Activated naive CD4-positive, alpha-beta T cell (primary cell): Measurements from ENCODE around the gene CENPH.
"Not testable (repeated sequence)": the region's sequence is repeated elsewhere in the genome, so short reads cannot be mapped to it uniquely, and the experiment has no call there.

Source experiments
- DNase-seq, 4 experiments: peaks; one replicate each; lab custom pipeline; 2025; lab: John Stamatoyannopoulos, UW

The CENPH gene

DNA sequence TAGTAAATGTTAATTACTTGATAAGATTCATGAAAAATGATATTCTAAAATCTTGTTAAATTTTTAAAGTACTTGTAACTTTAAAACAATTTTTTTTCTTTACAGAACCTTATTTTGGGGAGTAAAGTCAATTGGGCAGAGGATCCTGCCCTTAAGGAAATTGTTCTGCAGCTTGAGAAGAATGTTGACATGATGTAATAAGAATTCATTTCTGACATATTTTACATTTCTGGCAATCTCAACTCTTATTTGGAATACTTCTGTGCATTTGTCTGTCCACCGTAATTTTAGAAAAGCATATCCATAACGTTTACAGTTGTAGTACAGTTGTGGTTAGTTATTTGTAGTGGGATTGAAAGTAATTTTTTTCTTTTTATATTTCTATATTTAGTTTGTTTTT, 20.2 kb downstream of the CENPH start:
- DNase-seq = no peak

GRCh38 chr5:69211200-69211599, 21.8 kb downstream of the CENPH start:
- DNase-seq = no peak

DNA sequence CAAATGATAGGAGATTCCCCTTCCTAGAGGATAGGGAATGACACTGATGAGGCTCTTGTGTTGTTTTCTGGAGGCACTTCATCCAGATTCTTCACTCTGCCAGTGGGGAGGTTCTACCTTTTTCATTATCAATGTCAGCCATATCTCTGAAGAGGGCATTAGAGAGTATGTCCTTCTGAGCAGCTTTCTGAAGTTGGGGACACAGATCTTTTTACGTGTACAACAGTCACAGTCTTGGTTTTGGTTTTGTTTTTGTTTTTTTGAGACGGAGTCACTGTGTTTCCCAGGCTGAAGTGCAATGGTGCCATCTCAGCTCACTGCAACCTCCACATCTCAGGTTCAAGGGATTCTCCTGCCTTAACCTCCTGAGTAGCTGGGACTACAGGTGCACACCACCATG, 22.6 kb downstream of the CENPH start:
- no peak for DNase-seq

- no peak for DNase-seq
Measured at GRCh38 chr5:69213513-69214215, 24.3 kb downstream of the CENPH start.

GRCh38 chr5:69217151-69217511, 27.7 kb downstream of the CENPH start:
- no peak for DNase-seq

- DNase-seq = peak; percentile 62 to 90 (median 78)
Measured at GRCh38 chr5:69217548-69218526, 28.5 kb downstream of the CENPH start.

DNA sequence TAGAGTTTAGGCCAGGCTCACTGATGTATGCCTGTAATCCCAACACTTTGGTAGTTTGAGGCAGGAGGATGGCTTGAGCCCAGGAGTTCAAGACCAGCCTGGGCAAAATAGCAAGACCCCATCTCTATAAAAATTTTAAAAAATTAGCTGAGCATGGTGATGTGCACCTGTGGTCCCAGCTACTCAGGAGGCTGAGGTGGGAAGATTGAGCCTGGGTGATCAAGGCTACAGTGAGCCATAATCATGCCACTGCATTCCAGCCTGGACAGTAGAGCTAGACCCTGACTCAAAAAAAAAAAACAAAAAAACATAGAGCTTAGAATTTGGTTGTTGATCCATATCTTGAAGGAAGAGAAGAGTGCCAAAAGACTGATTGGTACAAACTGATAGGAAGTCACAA, 30.6 kb downstream of the CENPH start:
- DNase-seq = no peak

DNA sequence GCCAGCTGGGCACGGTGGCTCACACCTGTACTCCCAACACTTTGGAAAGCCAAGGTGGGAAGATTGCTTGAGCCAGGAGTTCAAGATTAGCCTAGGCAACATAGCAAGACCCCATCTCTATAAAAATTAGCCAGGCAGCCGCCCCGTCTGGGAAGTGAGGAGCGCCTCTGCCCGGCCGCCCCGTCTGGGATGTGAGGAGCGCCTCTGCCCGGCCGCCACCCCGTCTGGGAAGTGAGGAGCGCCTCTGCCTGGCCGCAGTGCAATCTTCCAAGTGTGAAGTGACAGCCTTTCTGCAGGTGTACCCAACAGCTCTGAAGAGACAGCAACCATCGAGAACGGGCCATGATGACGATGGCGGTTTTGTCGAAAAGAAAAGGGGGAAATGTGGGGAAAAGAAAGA, 31.0 kb downstream of the CENPH start:
- DNase-seq = not testable (repeated sequence)

GRCh38 chr5:69220833-69221232, 31.4 kb downstream of the CENPH start:
- DNase-seq = not testable (repeated sequence)

DNA sequence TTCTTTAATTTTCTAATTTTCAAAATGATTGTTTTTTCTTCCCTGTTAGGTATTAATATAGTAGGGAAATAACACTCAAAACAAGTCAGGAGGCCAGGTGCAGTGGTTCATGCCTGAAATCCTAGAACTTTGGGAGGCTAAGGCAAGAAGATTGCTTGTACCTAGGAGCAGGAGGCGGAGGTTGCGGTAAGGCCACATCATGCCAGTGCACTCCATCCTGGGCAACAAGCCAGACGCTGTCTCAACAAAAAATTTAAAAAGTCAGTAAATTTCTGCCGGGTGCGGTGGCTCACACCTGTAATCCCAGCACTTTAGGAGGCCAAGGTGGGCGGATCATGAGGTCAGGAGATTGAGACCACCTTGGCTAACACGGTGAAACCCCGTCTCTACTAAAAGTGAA, 35.1 kb downstream of the CENPH start:
- no peak for DNase-seq

DNA sequence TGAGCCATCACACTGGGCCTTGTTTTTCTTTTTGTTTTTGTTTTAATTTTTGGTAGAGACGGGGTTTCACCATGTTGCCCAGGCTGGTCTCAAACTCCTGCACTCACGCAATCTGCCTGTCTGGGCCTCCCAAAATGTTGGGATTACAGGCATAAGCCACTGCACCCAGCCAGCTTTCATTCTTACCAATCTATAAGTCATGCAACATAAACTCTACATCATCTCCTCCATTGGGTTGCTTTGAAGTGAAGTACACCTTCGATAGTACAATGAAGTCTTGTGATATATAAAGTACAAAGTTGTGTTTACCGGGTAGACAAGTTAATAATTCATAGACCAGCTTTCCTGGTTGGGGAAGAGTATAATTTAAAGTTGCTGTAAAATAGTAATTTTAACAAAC, 36.5 kb downstream of the CENPH start:
- DNase-seq = no peak

- no peak for DNase-seq
Measured at GRCh38 chr5:69230181-69230580, 40.8 kb downstream of the CENPH start.

DNA sequence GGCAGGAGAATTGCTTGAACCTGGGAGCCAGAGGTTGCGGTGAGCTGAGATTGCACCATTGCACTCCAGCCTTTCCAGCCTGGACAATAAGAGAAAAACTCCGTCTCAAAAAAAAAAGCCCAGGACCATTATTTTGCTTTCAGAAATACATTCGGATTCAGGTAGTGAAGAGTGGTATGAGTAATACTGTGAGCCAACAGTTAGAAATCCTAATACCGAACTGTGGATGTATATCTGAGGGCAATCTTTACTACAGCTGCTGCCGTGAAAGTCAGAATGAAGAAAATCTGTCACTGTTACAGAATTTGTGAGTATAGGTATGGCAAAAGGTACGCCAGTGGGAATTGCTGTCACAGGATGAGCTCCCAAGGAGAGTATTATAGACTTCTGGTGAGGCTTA, 41.9 kb downstream of the CENPH start:
- DNase-seq = no peak

DNA sequence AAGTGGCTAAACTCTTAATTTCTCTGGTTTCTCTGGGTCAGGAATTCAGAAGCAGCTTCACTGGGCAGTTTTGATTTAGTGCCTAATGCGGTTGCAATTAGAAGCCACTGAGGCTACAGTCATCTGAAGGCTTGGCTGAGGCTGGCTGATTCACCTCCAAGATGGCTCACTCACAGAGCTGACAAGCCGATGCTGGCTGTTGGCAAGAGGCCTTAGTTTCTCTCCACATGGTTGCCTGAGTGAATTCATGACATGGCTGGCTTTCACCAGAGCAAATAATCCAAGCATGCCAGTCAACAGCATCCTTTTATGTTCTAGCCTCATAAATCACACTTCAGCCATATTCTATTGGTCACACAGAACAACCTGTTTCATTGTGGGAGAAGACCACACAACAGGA, 42.5 kb downstream of the CENPH start:
- no peak for DNase-seq

GRCh38 chr5:69234457-69235268, 45.3 kb downstream of the CENPH start, which contains the start of gene CDK7:
CDK7 (plus strand) TSS chr5:69234886; CDS start chr5:69234976, 90 bp downstream.
- DNase-seq = peak; percentile 65 to 88 (median 78)

DNA sequence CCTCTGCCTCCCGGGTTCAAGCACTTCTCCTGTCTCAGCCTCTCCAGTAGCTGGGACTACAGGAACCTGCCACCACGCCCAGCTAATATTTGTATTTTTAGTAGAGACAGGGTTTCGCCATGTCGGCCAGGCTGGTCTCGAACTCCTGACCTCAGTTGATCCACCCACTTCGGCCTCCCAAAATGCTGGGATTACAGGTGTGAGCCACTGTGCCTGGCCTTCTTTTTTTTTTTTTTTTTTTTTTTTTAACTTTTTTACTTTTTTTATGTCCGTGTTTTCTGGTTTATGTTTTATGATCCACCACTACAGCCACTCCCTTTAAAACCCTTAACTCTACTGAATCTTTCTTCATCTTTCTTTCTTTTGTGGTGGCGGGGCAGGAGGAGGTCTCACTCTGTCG, 47.4 kb downstream of the CENPH start:
- not testable (repeated sequence) for DNase-seq

- no peak for DNase-seq
Measured at GRCh38 chr5:69237877-69238276, 48.5 kb downstream of the CENPH start.

DNA sequence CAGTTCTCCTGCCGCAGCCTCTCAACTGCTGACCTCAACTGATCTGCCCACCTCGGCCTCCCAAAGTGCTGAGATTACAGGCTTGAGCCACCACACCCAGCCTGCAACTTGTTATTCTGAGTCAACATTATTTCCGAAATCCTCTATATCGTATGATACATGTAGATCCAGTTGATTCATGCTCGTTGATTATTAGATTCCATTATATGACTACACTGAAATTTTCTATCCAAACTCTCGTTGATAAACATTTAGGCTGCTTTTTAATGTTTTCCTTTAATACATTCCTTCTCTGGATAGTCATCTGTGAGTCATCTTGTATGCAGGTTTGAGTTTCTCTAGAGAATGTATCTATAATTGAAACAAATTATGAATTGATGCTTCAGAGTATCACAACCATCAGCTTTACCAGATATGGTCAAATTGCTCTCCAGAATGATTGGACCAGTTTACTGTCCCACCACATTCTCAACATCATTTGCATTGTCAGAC, 49.4 kb downstream of the CENPH start:
- DNase-seq = no peak

DNA sequence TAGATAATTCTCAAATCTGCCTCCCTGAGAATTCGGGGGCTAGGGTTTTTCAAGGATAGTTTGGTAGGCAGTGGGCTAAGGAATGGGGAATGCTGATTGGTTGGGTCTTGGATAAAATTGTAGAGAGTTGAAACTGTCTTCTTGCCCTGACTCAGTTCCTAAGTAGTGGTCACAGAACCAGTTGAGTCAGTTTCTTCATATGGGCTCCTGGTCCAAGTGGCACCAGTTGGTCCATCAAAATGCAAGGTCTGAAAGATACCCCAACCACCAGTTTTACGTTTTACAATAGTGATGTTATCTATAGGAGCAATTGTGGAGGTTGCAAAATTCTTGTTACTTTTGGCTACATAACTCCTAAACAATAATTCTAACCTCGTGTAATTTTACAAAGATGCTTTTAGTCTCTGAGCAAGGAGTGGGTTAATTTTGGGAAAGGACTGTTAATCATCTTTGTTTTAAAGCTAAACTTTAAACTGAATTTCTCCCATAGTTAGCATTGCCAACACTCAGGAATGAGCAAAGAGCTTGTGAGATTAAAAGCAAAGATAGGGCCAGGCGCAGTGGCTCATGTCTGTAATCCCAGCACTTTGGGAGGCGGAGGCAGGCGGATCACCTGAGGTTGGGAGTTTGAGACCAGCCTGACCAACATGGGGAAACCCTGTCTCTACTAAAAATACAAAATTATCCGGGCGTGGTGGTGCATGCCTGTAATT, 53.0 kb downstream of the CENPH start:
- no peak for DNase-seq

- no peak for DNase-seq
Measured at GRCh38 chr5:69245031-69245430, 55.6 kb downstream of the CENPH start.

DNA sequence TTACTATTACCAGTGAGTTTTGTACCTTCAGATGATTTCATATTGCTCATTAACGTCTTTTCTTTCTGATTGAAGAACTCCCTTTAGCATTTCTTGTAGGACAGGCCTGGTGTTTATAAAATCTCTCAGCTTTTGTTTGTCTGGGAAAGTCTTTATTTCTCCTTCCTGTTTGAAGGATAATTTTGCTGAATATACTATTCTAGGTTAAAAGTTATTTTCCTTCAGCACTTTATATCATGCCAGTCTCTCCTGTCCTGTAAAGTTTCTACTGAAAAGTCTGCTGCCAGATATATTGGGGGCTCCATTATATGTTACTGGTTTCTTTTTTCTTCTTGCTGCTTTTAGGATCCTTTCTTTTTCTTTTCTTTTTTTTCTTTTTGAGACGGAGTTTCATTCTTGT, 58.6 kb downstream of the CENPH start:
- no peak for DNase-seq
